Smooth muscle cell (in vitro differentiated cells): ENCODE data around the gene DHFR2. TPM values are rescaled to one million over a fixed set of nuclear protein-coding genes. Genes with fewer than 3 reads are reported as not detected.
"Not testable (repeated sequence)": the region's sequence is repeated elsewhere in the genome, so short reads cannot be mapped to it uniquely, and the experiment has no call there.

Experiments used
- DNase-seq: peaks from one replicate; lab custom pipeline; 2025; ENCODE audit not compliant: unreplicated experiment; lab: John Stamatoyannopoulos, UW
- H2AFZ ChIP-seq: fragments of 200-600 bp; sonication (generic); 2 replicates; pipeline ENCODE4 v1.6.0; 2016; ENCODE audit warnings: antibody characterized with exemption, low read depth, mild to moderate bottlenecking
- H3F3A ChIP-seq: fragments of 200-600 bp; sonication (generic); 2 replicates; pipeline ENCODE4 v1.6.0; 2017; ENCODE audit warnings: antibody characterized with exemption, low read depth
- H3K27ac ChIP-seq: fragments of 200-600 bp; sonication (generic); 2 replicates; pipeline ENCODE4 v1.5.1; 2016; ENCODE audit warnings: low read depth, mild to moderate bottlenecking
- H3K27me3 ChIP-seq: fragments of 200-600 bp; sonication (generic); 2 replicates; pipeline ENCODE4 v1.6.1; 2016; ENCODE audit warnings: low read depth, mild to moderate bottlenecking
- H3K36me3 ChIP-seq: fragments of 200-600 bp; sonication (generic); 2 replicates; pipeline ENCODE4 v1.5.1; 2016; ENCODE audit warnings: low read depth
- H3K4me1 ChIP-seq: fragments of 200-600 bp; sonication (generic); 2 replicates; pipeline ENCODE4 v1.5.1; 2016; ENCODE audit warnings: low read depth
- H3K4me2 ChIP-seq: fragments of 200-600 bp; sonication (generic); 2 replicates; pipeline ENCODE4 v1.6.0; 2016; ENCODE audit warnings: mild to moderate bottlenecking
- H3K4me3 ChIP-seq: fragments of 200-600 bp; sonication (generic); 2 replicates; pipeline ENCODE4 v1.5.1; 2016; ENCODE audit warnings: mild to moderate bottlenecking
- H3K79me2 ChIP-seq: fragments of 200-600 bp; sonication (generic); 2 replicates; pipeline ENCODE4 v1.6.0; 2016; ENCODE audit warnings: low read depth, mild to moderate bottlenecking
- H3K9ac ChIP-seq: fragments of 200-600 bp; sonication (generic); 2 replicates; pipeline ENCODE4 v1.6.0; 2016; ENCODE audit warnings: low read depth
- H3K9me3 ChIP-seq: fragments of 200-600 bp; sonication (generic); replicated peaks from 2 replicates; pipeline ENCODE4 v1.5.1; 2016; ENCODE audit warnings: low read depth
- H4K20me1 ChIP-seq: fragments of 200-600 bp; sonication (generic); 2 replicates; pipeline ENCODE4 v1.6.0; 2016; ENCODE audit warnings: low read depth
- CTCF ChIP-seq: fragments of 200-600 bp; sonication (generic); IDR thresholded peaks from 2 replicates; pipeline ENCODE4 v1.5.1; 2017; ENCODE audit warnings: borderline replicate concordance, mild to moderate bottlenecking, antibody characterized with exemption; ENCODE audit not compliant: insufficient read depth, poor library complexity, severe bottlenecking
- WGBS: methylation state at CpG from one replicate; pipeline ENCODE4 v1.1.7; 2016; ENCODE audit warnings: low lambda C conversion rate; 5-methylcytosine and 5-hydroxymethylcytosine counted together
- polyA plus RNA-seq: library from polyadenylated mRNA; unstranded; fragments of >200 nt; fragmentation: Nextera tagmentation; extraction: Ambion mirVana; gene quantifications from 2 replicates; pipeline ENCODE4 v1.2.1, GENCODE V29; 2016
- total RNA-seq: library from RNA; depleted of rRNA; stranded (reverse); fragments of >200 nt; gene quantifications from 2 replicates; pipeline ENCODE4 v1.2.3, GENCODE V29; 2014

The DHFR2 gene
- total RNA-seq, result 2.8 and 14.5 TPM in 2 replicates
- polyA plus RNA-seq, result 1.7 and 3.0 TPM in 2 replicates

GRCh38 chr3:94062513-94063404 is at the start of gene DHFR2, which contains the start of gene NSUN3:
Gene DHFR2, minus strand, starts transcription at chr3:94062916. Its CDS starts 1,405 bp downstream, at chr3:94061511.
Gene NSUN3, plus strand, starts transcription at chr3:94063061. Its CDS starts 66 bp downstream, at chr3:94063127.
- peak; percentile 88 for DNase-seq
- H3K9me3 ChIP-seq, result no peaks in the 10 kb centered on the region
- H3K4me3 ChIP-seq, result peak within 1 kb of the TSS; percentile 85
- H3K27ac ChIP-seq, result peak within 1 kb of the TSS; percentile 96
- H3K27me3 ChIP-seq, result no peaks in the 10 kb centered on the region
- H3K79me2 ChIP-seq, result peaks cover 11% of the 10 kb centered on the region
- H3K9ac ChIP-seq, result peak within 1 kb of the TSS; percentile 99
- peaks cover 15% of the 10 kb centered on the region for H3K4me1 ChIP-seq
- H2AFZ ChIP-seq, result peak within 1 kb of the TSS; percentile 95
- no peak for TF ChIP-seq CTCF
- 1% methylated on average over 52 of the region's 52 CpGs for WGBS
- H4K20me1 ChIP-seq, result no peaks in the 10 kb centered on the region
- no peaks in the 10 kb centered on the region for H3K36me3 ChIP-seq
- peak within 1 kb of the TSS; percentile 92 for H3K4me2 ChIP-seq
- H3F3A ChIP-seq, result no peaks in the 10 kb centered on the region

- Histone ChIP-seq H2AFZ (no peak overlapping the region), H3K4me2 (no peak overlapping the region), H3K36me3 (no peaks in the 10 kb centered on the region), H3K27ac (no peak overlapping the region), H3K4me1 (no peaks in the 10 kb centered on the region), H3K4me3 (no peak overlapping the region), H3K27me3 (no peaks in the 10 kb centered on the region), H3K9me3 (no peaks in the 10 kb centered on the region), H3K79me2 (no peaks in the 10 kb centered on the region), H3F3A (no peaks in the 10 kb centered on the region), H3K9ac (no peak overlapping the region), H4K20me1 (no peaks in the 10 kb centered on the region)
- no peak for TF ChIP-seq CTCF
- DNase-seq, result no peak
These were observed 48.1 kb upstream of the DHFR2 start for GRCh38 chr3:94110854-94111253.

- H2AFZ ChIP-seq, H4K20me1 ChIP-seq, H3F3A ChIP-seq, H3K4me1 ChIP-seq, H3K27ac ChIP-seq, DNase-seq, H3K9ac ChIP-seq, H3K36me3 ChIP-seq, H3K9me3 ChIP-seq, H3K4me2 ChIP-seq, H3K27me3 ChIP-seq, H3K79me2 ChIP-seq, H3K4me3 ChIP-seq: not testable (repeated sequence)
These were observed 47.5 kb upstream of the DHFR2 start for GRCh38 chr3:94110232-94110631.

- no peak overlapping the region for H3K9ac ChIP-seq
- H3K4me1 ChIP-seq, result no peaks in the 10 kb centered on the region
- TF ChIP-seq CTCF, result no peak
- no peak overlapping the region for H3K4me3 ChIP-seq
- H3K27me3 ChIP-seq, result no peaks in the 10 kb centered on the region
- no peaks in the 10 kb centered on the region for H3F3A ChIP-seq
- no peaks in the 10 kb centered on the region for H3K79me2 ChIP-seq
- no peak overlapping the region for H3K27ac ChIP-seq
- no peak overlapping the region for H2AFZ ChIP-seq
- no peaks in the 10 kb centered on the region for H3K36me3 ChIP-seq
- no peak for DNase-seq
- no peaks in the 10 kb centered on the region for H3K9me3 ChIP-seq
- 85% methylated on average over 5 of the region's 5 CpGs for WGBS
- no peaks in the 10 kb centered on the region for H4K20me1 ChIP-seq
- H3K4me2 ChIP-seq, result no peak overlapping the region
These were observed 43.6 kb upstream of the DHFR2 start for GRCh38 chr3:94106268-94106667.
